SK-MEL-5 (cell line): ENCODE measurements around the gene PLXNB3. TPM values are rescaled to one million over a fixed set of nuclear protein-coding genes. Genes with fewer than 3 reads are reported as not detected.

Experiments
- DNase-seq: peaks from one replicate; pipeline ENCODE4 v3.0.0-alpha.2; 2016; ENCODE audit warnings: low read depth, low spot score
- in situ Hi-C: cut with HindIII; loops from 2 replicates; pipeline ENCODE4 v1.10.0; 2016; ENCODE audit warnings: low sequenced_read_pairs, high pct_unique_total_duplicates, low pct_unique_long_range_greater_than_20kb
- total RNA-seq: library from RNA; depleted of rRNA; stranded (reverse); fragments of >200 nt; shearing (Covaris generic); gene quantifications from 2 replicates; pipeline ENCODE4 v1.2.3, GENCODE V29; 2014

PLXNB3 gene
- total RNA-seq, 1 experiment from 2014 or later, result 2.7 TPM

- in situ Hi-C loops, result no loop called here
Observed at GRCh38 chrX:153778181-153778580, 14.1 kb downstream of the PLXNB3 start.

DNA sequence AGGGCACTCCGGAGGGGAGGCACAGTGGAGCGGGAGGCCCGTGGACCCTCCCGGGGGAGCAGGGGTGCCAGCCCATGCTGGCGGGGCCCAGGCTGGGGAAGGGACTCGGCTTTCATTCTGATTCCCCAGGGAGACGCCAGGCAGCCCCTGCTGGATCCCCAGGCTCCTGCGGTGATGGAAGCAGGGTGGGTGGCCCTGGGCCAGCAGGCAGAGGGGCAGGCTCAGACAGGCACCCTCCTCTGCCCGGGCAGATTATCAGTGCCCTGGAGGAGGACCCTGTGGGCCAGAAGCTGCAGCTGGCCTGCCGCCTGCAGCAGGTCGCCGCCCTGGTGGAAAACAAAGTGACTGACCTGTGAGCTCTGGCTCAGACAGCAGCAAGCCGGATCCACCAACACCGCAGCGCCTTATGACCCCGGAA is 14.6 kb downstream of the PLXNB3 start:
- in situ Hi-C loops, result no loop called here
- DNase-seq, result no peak

More at GRCh38 chrX:153778181-153778580, 14.1 kb downstream of the PLXNB3 start:
- no peak for DNase-seq

DNA sequence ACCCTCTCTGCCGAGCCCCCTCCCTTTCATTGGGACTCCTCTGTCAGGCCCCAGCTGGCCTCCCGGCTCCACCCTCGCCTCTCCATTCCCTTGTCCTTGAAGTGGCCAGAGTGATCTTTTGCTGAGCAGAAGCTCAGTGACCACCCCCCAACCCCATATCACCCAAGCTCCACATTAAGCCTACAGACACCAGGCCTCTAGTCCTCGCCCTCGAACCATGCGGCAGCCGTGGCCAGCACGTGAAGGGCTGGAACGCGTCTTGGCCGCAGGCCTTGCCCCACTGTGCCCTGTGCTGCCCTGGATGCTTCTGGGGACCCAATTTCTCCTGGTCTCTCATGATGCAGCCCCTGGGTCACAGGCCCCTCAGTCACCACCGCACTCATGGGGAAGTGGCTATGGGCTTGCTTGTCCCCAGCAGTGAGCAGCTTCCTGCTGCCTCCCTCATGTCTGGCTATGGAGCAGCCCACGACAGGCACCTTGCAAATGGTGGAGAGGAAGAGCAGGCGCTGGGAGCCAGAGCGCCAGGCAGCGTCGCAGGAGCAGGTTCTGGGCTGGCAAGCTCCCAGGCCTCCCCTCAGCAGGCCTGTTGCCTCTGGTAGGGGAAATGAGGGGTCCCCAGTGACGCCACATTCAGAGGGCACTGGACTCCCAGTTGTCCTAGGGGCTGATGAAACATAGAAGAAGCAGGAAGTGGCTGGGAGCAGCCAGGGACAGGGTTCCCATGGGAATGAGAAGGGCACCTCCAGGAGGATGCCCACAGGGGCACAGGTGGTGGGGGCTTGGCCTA is 16.0 kb downstream of the PLXNB3 start:
- no peak for DNase-seq
- in situ Hi-C loops, result no loop called here

GRCh38 chrX:153780678-153781427 is 16.8 kb downstream of the PLXNB3 start, which contains the start of gene SRPK3:
TSS of gene SRPK3 (plus strand) at chrX:153781041. CDS start at chrX:153781087, 46 bp downstream.
- DNase-seq, result no peak
- in situ Hi-C loops, result no loop called here

- in situ Hi-C loops, result no loop called here
- no peak for DNase-seq
Observed at GRCh38 chrX:153781428-153782047, 17.5 kb downstream of the PLXNB3 start.

GRCh38 chrX:153782313-153782712 is 18.3 kb downstream of the PLXNB3 start:
- in situ Hi-C loops, result no loop called here
- DNase-seq, result peak; percentile 22

DNA sequence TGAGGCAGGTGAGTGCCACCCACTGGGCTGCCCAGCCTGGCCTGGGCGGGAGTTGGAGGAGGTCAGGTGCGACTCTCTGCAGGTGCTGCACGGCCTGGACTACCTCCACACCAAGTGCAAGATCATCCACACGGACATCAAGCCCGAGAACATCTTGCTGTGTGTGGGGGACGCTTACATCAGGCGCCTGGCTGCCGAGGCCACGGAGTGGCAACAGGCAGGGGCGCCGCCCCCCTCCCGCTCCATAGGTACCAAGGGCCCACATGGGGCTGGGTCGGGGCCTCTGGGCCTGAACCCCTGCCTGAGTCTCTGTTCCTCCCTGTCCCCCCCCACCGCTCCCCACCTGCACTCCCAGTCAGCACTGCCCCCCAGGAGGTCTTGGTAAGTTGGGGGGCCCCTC is 18.8 kb downstream of the PLXNB3 start:
- DNase-seq, result no peak
- in situ Hi-C loops, result no loop called here

- in situ Hi-C loops, result no loop called here
- no peak for DNase-seq
Observed at GRCh38 chrX:153783378-153784013, 19.4 kb downstream of the PLXNB3 start.

DNA sequence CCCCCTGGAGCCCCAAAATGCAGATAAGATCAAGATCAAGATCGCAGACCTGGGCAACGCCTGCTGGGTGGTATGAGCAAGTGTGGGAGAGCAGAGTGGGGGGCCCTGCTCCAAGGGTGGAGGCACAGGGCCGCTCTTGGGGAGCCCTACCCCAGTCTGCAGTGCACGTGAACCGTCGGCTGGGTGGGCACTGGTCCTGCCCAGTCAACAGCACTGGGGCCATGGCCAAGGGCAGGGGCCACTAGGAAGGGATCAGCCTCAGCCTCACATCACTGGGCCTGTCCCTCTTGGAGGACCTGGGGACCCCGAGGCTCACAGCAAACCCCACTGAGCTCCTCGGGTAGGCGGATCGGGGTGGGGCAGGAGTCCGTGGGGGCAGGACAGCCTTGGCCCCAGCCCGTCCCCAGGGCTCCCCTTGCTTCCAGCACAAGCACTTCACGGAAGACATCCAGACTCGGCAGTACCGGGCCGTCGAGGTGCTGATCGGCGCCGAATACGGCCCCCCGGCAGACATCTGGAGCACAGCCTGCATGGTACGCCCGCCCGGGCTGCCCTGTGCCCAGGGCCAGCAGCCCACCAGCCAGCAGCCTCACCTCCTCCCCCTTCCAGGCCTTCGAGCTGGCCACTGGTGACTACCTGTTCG is 20.4 kb downstream of the PLXNB3 start:
- in situ Hi-C loops, result no loop called here
- no peak for DNase-seq

GRCh38 chrX:153786669-153787068 is 22.6 kb downstream of the PLXNB3 start:
- in situ Hi-C loops, result no loop called here
- no peak for DNase-seq

DNA sequence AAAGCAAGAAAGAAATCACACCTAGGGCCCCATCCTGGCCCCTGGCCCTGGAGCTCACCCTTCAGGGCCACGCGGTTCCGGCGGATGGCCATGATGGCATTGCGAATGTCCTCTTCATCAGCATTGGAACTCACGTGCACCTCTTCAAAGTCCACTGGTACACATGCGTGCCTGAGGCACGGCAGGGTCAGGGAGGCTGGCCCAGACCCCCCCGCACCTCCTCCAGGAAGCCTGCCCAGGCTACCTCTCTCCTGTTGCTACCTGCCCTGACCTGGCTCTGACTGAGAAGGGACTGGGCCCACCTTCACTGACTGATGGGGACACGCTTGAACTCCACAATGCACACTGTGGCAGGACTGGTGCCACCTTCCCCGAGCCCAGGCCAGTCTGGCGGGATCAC is 25.6 kb downstream of the PLXNB3 start:
- no peak for DNase-seq
- in situ Hi-C loops, result no loop called here

GRCh38 chrX:153791104-153791852 is 27.2 kb downstream of the PLXNB3 start:
- no peak for DNase-seq
- in situ Hi-C loops, result no loop called here

DNA sequence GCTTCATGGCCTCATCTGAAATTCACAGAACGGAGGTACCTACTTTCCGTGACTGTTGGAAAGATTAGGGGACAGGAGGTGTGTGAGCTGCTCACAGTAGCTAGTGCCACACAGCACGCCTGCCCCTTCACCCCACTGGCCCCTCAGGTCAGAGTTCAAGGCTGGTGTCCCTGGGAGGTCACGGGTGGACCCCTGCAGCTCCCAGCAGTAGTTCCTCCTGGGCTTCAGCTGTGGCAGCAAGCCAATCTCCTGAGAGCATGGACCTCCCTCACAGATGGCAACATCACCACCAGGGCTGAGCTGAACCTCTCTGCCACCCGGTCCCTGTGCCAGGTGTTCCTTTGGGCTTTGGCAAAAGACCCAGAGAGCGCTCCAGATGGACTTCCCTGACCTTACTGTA is 28.3 kb downstream of the PLXNB3 start:
- in situ Hi-C loops, result no loop called here
- DNase-seq, result no peak

- DNase-seq, result peak; percentile 9
- in situ Hi-C loops, result no loop called here
Observed at GRCh38 chrX:153793291-153793690, 29.2 kb downstream of the PLXNB3 start.

DNA sequence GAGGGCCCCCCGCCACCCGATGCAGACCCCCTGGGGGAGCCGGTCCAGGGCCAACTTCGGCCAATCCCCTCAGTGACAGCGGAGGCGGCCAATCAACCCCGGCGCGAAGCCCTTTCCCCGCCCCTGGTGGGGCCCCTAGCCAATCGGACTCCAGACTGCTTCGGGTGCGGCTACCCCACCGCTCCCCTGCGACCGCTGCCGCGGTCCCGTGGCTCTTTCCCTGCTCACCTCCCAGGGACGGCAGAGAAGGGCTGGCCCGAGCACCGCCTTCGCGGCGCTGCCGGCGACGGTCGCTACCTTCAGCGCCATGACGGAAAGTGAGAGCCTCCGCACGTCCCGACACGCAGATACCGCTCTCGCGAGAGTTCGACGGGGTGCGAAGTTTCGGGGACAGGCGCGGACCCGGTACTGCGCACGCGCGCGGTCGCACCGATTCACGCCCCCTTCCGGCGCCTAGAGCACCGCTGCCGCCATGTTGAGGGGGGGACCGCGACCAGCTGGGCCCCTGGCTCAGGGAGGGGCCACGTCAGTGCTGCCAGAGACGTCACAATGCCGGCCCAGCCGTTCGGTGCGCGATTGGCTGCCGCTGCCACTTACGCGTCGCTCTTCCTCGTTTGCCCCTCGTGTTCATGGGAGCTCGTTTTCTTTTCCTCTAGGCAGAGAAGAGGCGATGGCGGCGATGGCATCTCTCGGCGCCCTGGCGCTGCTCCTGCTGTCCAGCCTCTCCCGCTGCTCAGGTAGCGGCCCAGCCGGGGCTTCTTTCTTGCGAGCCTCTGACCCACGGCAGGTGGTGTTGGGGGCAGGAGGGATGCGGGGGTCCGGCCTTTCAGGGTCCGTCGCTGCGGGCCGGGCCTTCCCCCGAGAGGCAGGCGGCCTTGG is 30.2 kb downstream of the PLXNB3 start, which contains the start of the genes IDH3G and SSR4:
Gene IDH3G (minus strand): TSS at position 358 of the 879 bp plus-strand sequence. CDS start 49 bp downstream, at position 309.
Gene SSR4 (plus strand): TSS at position 651 of the 879 bp plus-strand sequence. CDS start 20 bp downstream, at position 671.
- peak; percentile 91 for DNase-seq
- in situ Hi-C loops, result no loop called here
